K562 (cell line): Measurements from ENCODE around the gene PYGO2. TPM values are rescaled to one million over a fixed set of nuclear protein-coding genes. Genes with fewer than 3 reads are reported as not detected.
"Not testable (repeated sequence)": the region's sequence is repeated elsewhere in the genome, so short reads cannot be mapped to it uniquely, and the experiment has no call there.

Experiments used
- ADNP ChIP-seq: fragments of 200-800 bp; sonication (Bioruptor generic); IDR thresholded peaks from 2 replicates; pipeline ENCODE4 v1.6.1; 2016; ENCODE audit warnings: missing genetic modification characterization, missing compliant biosample characterization
- ARID1B ChIP-seq: fragments of 450-650 bp; IDR thresholded peaks from 2 replicates; pipeline ENCODE4 v1.6.1; 2016; ENCODE audit warnings: antibody characterized with exemption, mild to moderate bottlenecking, inconsistent platforms
- ARNT ChIP-seq, 2 experiments: fragments of 450-650 bp; IDR thresholded peaks; 2 replicates each; pipeline ENCODE4 v1.6.1; 2016; ENCODE audit warnings: mild to moderate bottlenecking in 1 of 2
- ATF7 ChIP-seq: fragments of 450-650 bp; IDR thresholded peaks from 2 replicates; pipeline ENCODE4 v1.7.1; 2014; ENCODE audit warnings: mild to moderate bottlenecking, moderate library complexity
- BCOR ChIP-seq: fragments of 450-650 bp; IDR thresholded peaks from 2 replicates; pipeline ENCODE4 v1.6.1; 2016
- CEBPB ChIP-seq: fragments of 450-650 bp; IDR thresholded peaks from 2 replicates; pipeline ENCODE4 v1.6.1; 2016; ENCODE audit warnings: missing genetic modification characterization, missing compliant biosample characterization
- CEBPG ChIP-seq, 3 experiments: fragments of 200-800 bp in 1 of 3; sonication (Bioruptor generic) in 1 of 3; sonication (generic) in 1 of 3; formaldehyde crosslinking in 1 of 3; IDR thresholded peaks in 2 of 3; conservative IDR thresholded peaks in 1 of 3; 2 replicates each; pipeline versions ENCODE4 v1.6.1 to v1.8.0; 2016 to 2022; ENCODE audit warnings: missing compliant biosample characterization in 2 of 3, missing genetic modification characterization in 2 of 3, mild to moderate bottlenecking in 1 of 3, missing genetic modification reagents in 1 of 3
- CSDE1 ChIP-seq, 2 experiments: fragments of 450-650 bp; IDR thresholded peaks; 2 replicates each; pipeline ENCODE4 v1.6.1; 2016; ENCODE audit warnings: mild to moderate bottlenecking in 1 of 2
- CTCF ChIP-seq, 3 experiments: IDR thresholded peaks in 2 of 3; conservative IDR thresholded peaks in 1 of 3; 2 replicates each; pipeline ENCODE4 v1.5.1; 2011 to 2012; ENCODE audit warnings: low read length in 3 of 3, mild to moderate bottlenecking in 3 of 3, control low read depth in 2 of 3, improper control_type of control experiment in 1 of 3, inconsistent platforms in 1 of 3, low read depth in 1 of 3, mixed read lengths in 1 of 3, moderate library complexity in 1 of 3; ENCODE audit not compliant: insufficient read depth in 2 of 3
- HDAC1 ChIP-seq, 2 experiments: fragments of 450-650 bp; IDR thresholded peaks; 2 replicates each; pipeline ENCODE4 v1.6.1; 2016 to 2017; ENCODE audit warnings: inconsistent platforms in 1 of 2, mild to moderate bottlenecking in 1 of 2, moderate library complexity in 1 of 2
- MTA2 ChIP-seq: fragments of 450-650 bp; IDR thresholded peaks from 2 replicates; pipeline ENCODE4 v1.6.1; 2016; ENCODE audit warnings: low read depth
- NFE2 ChIP-seq: IDR thresholded peaks from 2 replicates; pipeline ENCODE4 v1.6.1; 2014; ENCODE audit warnings: antibody characterized with exemption, low read depth
- NFIC ChIP-seq: fragments of 450-650 bp; IDR thresholded peaks from 2 replicates; pipeline ENCODE4 v1.6.1; 2017; ENCODE audit warnings: mild to moderate bottlenecking, inconsistent platforms
- SMARCE1 ChIP-seq: fragments of 450-650 bp; IDR thresholded peaks from 2 replicates; pipeline ENCODE4 v1.7.1; 2016; ENCODE audit warnings: mild to moderate bottlenecking
- TRIM24 ChIP-seq, 2 experiments: fragments of 450-650 bp; IDR thresholded peaks; 2 replicates each; pipeline ENCODE4 v1.6.1; 2016
- ZNF316 ChIP-seq: fragments of 450-650 bp; IDR thresholded peaks from 2 replicates; pipeline ENCODE4 v1.6.1; 2016
- ZNF384 ChIP-seq: IDR thresholded peaks from 2 replicates; pipeline ENCODE4 v1.6.1; 2012; ENCODE audit warnings: low read depth, low read length, improper control_type of control experiment
- polyA plus RNA-seq, 8 experiments: library from polyadenylated mRNA; depleted of rRNA in 4 of 8; stranded (reverse) in 5 of 8; unstranded in 3 of 8; fragments of >200 nt; fragmentation: Nextera tagmentation in 2 of 8; fragmentation: Illumina TruSeq in 1 of 8; extraction: Ambion mirVana in 2 of 8; extraction: Trizol in 1 of 8; gene quantifications; 2 replicates each; pipeline versions ENCODE4 v1.2.1 to v1.2.3, GENCODE V29; 2011 to 2014; ENCODE audit warnings: inconsistent platforms in 1 of 8, missing spikeins in 1 of 8
- total RNA-seq, 7 experiments: library from RNA; depleted of rRNA in 6 of 7; stranded (reverse); fragments of >200 nt in 6 of 7; fragmentation: Illumina TruSeq in 2 of 7; extraction: Trizol in 2 of 7; gene quantifications; 2 replicates each; pipeline versions ENCODE4 v1.2.1 to v1.2.3, GENCODE V29; 2011 to 2021; ENCODE audit warnings: low replicate concordance in 1 of 7
- TF ChIP-seq, protein P1 (sequence below), 2 experiments: fragments of 450-650 bp in 1 of 2; sonication (generic) in 1 of 2; formaldehyde crosslinking in 1 of 2; IDR thresholded peaks in 1 of 2; conservative IDR thresholded peaks in 1 of 2; 2 replicates each; pipeline versions ENCODE4 v1.6.1 to v1.8.1; 2016 to 2023; ENCODE audit warnings: mild to moderate bottlenecking in 2 of 2, moderate library complexity in 2 of 2, inconsistent platforms in 1 of 2, missing genetic modification reagents in 1 of 2
- TF ChIP-seq, protein P2 (sequence below): fragments of 450-650 bp; IDR thresholded peaks from 2 replicates; pipeline ENCODE4 v1.6.1; 2018; ENCODE audit not compliant: partially characterized antibody

PYGO2 gene
- total and polyA plus RNA-seq, 9 of the 15 experiments (the other 6 are each of a cell fraction or from before 2014, with no cell fraction given): 8.3 to 36.2 (median 18.2) TPM

DNA sequence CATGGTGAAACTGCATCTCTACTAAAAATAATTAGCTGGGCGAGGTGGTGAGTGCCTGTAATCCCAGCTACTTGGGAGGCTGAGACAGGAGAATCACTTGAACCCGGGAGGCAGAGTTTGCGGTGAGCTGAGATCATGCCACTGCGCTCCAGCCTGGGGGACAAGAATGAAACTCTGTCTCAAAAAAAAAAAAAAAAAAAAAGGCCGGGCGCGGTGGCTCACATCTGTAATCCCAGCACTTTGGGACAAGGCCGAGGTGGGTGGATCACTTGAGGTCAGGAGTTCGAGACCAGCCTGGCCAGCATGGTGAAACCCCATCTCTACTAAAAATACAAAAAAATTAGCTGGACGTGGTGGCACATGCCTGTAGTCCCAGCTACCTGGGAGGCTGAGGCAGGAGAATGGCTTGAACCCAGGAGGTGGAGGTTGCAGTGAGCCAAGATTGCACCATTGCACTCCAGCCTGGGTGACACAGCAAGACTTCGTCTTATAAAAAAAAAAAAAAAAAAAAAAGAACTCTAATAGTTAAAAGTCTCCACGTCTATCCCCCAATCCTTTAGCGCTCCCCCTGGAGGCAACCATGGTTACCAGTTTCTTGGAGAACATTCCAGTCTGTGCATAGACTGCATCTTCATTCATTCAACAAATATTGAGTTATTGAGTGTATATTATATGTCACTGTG is 33.9 kb upstream of the PYGO2 start (continued):
- TF ChIP-seq, protein P1, sequence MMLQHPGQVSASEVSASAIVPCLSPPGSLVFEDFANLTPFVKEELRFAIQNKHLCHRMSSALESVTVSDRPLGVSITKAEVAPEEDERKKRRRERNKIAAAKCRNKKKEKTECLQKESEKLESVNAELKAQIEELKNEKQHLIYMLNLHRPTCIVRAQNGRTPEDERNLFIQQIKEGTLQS (IDR thresholded peaks at IDR 0.05): peak; percentile 59; the same call in 1 of the 2 replicates
- TF ChIP-seq, protein P1 (CRISPR knock-in tag; conservative IDR thresholded peaks at IDR 0.05): not testable (repeated sequence)
- peak; percentile 20; the same call in 1 of the 2 replicates for TF ChIP-seq MTA2
- TF ChIP-seq CEBPB (tag): peak; percentile 90
- peak; percentile 80 for TF ChIP-seq BCOR
- TF ChIP-seq ZNF384: peak; percentile 98
- 0 out of 4 replicates have a peak, but pooled peaks of 1 of the 2 experiments have one; percentile 18 for TF ChIP-seq HDAC1 (IDR thresholded peaks at IDR 0.05)
- TF ChIP-seq SMARCE1: peak; percentile 49; the same call in 1 of the 2 replicates
- peak; percentile 60; the same call in 1 of the 2 replicates for TF ChIP-seq CEBPG (CRISPR knock-in tag; IDR thresholded peaks at IDR 0.05)
- TF ChIP-seq CEBPG (tag; conservative IDR thresholded peaks at IDR 0.05 in 1 of 2, IDR thresholded peaks at IDR 0.05 in 1 of 2): peak in 1 of 2 experiments; percentile 58; a peak in 2 of 4 replicates
- TF ChIP-seq ADNP: peak; percentile 64; the same call in 1 of the 2 replicates
- TF ChIP-seq NFIC: peak; percentile 22; the same call in 1 of the 2 replicates
- TF ChIP-seq ZNF316: peak; percentile 78
- peak in 1 of 2 experiments; percentile 20; a peak in 1 of 4 replicates for TF ChIP-seq TRIM24 (IDR thresholded peaks at IDR 0.05)
- TF ChIP-seq ATF7: peak; percentile 41; the same call in 1 of the 2 replicates
- peak; percentile 50; the same call in 1 of the 2 replicates for TF ChIP-seq ARID1B
- TF ChIP-seq NFE2: peak; percentile 56; the same call in 1 of the 2 replicates
- TF ChIP-seq CSDE1 (IDR thresholded peaks at IDR 0.05): peak in 1 of 2 experiments; percentile 78; a peak in 2 of 4 replicates
- TF ChIP-seq, protein P2, sequence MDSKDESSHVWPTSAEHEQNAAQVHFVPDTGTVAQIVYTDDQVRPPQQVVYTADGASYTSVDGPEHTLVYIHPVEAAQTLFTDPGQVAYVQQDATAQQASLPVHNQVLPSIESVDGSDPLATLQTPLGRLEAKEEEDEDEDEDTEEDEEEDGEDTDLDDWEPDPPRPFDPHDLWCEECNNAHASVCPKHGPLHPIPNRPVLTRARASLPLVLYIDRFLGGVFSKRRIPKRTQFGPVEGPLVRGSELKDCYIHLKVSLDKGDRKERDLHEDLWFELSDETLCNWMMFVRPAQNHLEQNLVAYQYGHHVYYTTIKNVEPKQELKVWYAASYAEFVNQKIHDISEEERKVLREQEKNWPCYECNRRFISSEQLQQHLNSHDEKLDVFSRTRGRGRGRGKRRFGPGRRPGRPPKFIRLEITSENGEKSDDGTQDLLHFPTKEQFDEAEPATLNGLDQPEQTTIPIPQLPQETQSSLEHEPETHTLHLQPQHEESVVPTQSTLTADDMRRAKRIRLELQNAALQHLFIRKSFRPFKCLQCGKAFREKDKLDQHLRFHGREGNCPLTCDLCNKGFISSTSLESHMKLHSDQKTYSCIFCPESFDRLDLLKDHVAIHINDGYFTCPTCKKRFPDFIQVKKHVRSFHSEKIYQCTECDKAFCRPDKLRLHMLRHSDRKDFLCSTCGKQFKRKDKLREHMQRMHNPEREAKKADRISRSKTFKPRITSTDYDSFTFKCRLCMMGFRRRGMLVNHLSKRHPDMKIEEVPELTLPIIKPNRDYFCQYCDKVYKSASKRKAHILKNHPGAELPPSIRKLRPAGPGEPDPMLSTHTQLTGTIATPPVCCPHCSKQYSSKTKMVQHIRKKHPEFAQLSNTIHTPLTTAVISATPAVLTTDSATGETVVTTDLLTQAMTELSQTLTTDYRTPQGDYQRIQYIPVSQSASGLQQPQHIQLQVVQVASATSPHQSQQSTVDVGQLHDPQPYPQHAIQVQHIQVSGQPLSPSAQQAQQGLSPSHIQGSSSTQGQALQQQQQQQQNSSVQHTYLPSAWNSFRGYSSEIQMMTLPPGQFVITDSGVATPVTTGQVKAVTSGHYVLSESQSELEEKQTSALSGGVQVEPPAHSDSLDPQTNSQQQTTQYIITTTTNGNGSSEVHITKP: peak; percentile 56
- TF ChIP-seq CTCF (IDR thresholded peaks at IDR 0.05 in 2 of 3, conservative IDR thresholded peaks at IDR 0.05 in 1 of 3; ENCODE audit: insufficient read depth in 2 of 3, low read depth in 1 of 3, low read length in 3 of 3): peak; percentile 54 to 65 (median 58); a peak in 5 of 6 replicates
- TF ChIP-seq ARNT (IDR thresholded peaks at IDR 0.05): peak in 1 of 2 experiments; percentile 61; a peak in 1 of 4 replicates
